Parietal lobe (tissue), 2 donors: Measurements from ENCODE around the gene BBS10. TPM values are rescaled to one million over a fixed set of nuclear protein-coding genes. Genes with fewer than 3 reads are reported as not detected.

Experiments used
- small RNA-seq: library from RNA; depleted of rRNA; stranded (forward); fragments of <200 nt; gene quantifications from one replicate; pipeline ENCODE3, GENCODE V24; 2014; ENCODE audit warnings: low replicate concordance
- total RNA-seq: library from RNA; depleted of rRNA; stranded (reverse); fragments of >200 nt; gene quantifications from one replicate; pipeline ENCODE4 v1.2.3, GENCODE V29; 2014

Gene BBS10
- 26.0 TPM for total RNA-seq

GRCh38 chr12:76348079-76348901 lies at the start of gene BBS10:
Gene BBS10 (minus strand): TSS chr12:76348415. CDS start chr12:76348358, 57 bp downstream.

Small RNA genes within 50 kb of the gene (small RNA-seq; reads per million reads assigned to genes)
- not detected for gene RN7SKP172

Other genes starting within 250 kb of the BBS10 start
- gene OSBPL8, start 211.4 kb upstream of the BBS10 start, total RNA-seq, result 188 TPM